Measurements from ENCODE around the gene BTNL9.
"Not testable (repeated sequence)": the region's sequence is repeated elsewhere in the genome, so short reads cannot be mapped to it uniquely, and the experiment has no call there.

The BTNL9 gene

GRCh38 chr5:181044662-181045305, 4.7 kb downstream of the BTNL9 start:
- Histone ChIP-seq H3K4me3 (ENCODE audit: low read length) (peak overlapping the region; percentile 60), H3K27ac (ENCODE audit: low read depth, low read length) (peak overlapping the region; percentile 60), H3F3A (ENCODE audit: control insufficient read depth, insufficient read depth) (peaks cover 8% of the 10 kb centered on the region; the same call in 1 of the 2 replicates), H3K79me2 (ENCODE audit: control insufficient read depth, low read length) (no peaks in the 10 kb centered on the region; the same call in 1 of the 2 replicates), H3K4me2 (ENCODE audit: low read length) (peak overlapping the region; percentile 80), H3K27me3 (ENCODE audit: control insufficient read depth, low read length) (peaks cover 8% of the 10 kb centered on the region), H3K36me3 (ENCODE audit: control insufficient read depth, low read length) (peaks cover under 1% of the 10 kb centered on the region; the same call in 1 of the 2 replicates), H4K20me1 (ENCODE audit: control insufficient read depth, insufficient read depth, low read depth, low read length) (no peaks in the 10 kb centered on the region), H3K4me1 (ENCODE audit: control insufficient read depth, low read length) (peaks cover 58% of the 10 kb centered on the region), H3K9me3 (ENCODE audit: control insufficient read depth, insufficient read depth, low read length) (no peaks in the 10 kb centered on the region), H3K9me2 (replicated peaks; ENCODE audit: control insufficient read depth, low read length) (no peaks in the 10 kb centered on the region)
- TF ChIP-seq CTCF (IDR thresholded peaks at IDR 0.05; ENCODE audit: low read depth, low read length, poor library complexity, severe bottlenecking) (no peak), EZH2phosphoT487 (IDR thresholded peaks at IDR 0.05; ENCODE audit: borderline replicate concordance, low read length) (no peak)

GRCh38 chr5:181045316-181045715, 5.2 kb downstream of the BTNL9 start:
- Histone ChIP-seq H3K79me2 (ENCODE audit: control insufficient read depth, low read length) (peaks cover 4% of the 10 kb centered on the region; the same call in 1 of the 2 replicates), H3K4me1 (ENCODE audit: control insufficient read depth, low read length) (peaks cover 64% of the 10 kb centered on the region), H3K9me2 (replicated peaks; ENCODE audit: control insufficient read depth, low read length) (no peaks in the 10 kb centered on the region), H3K9me3 (ENCODE audit: control insufficient read depth, insufficient read depth, low read length) (no peaks in the 10 kb centered on the region), H3K4me2 (ENCODE audit: low read length) (peak overlapping the region; percentile 80), H3F3A (ENCODE audit: control insufficient read depth, insufficient read depth) (peaks cover 8% of the 10 kb centered on the region; the same call in 1 of the 2 replicates), H4K20me1 (ENCODE audit: control insufficient read depth, insufficient read depth, low read depth, low read length) (no peaks in the 10 kb centered on the region), H3K27ac (ENCODE audit: low read depth, low read length) (peak overlapping the region; percentile 60), H3K36me3 (ENCODE audit: control insufficient read depth, low read length) (peaks cover 5% of the 10 kb centered on the region), H3K4me3 (ENCODE audit: low read length) (peak overlapping the region; percentile 60), H3K27me3 (ENCODE audit: control insufficient read depth, low read length) (peaks cover 8% of the 10 kb centered on the region)
- TF ChIP-seq CTCF (IDR thresholded peaks at IDR 0.05; ENCODE audit: low read depth, low read length, poor library complexity, severe bottlenecking), result peak; percentile 65
- TF ChIP-seq EZH2phosphoT487 (IDR thresholded peaks at IDR 0.05; ENCODE audit: borderline replicate concordance, low read length), result no peak

DNA sequence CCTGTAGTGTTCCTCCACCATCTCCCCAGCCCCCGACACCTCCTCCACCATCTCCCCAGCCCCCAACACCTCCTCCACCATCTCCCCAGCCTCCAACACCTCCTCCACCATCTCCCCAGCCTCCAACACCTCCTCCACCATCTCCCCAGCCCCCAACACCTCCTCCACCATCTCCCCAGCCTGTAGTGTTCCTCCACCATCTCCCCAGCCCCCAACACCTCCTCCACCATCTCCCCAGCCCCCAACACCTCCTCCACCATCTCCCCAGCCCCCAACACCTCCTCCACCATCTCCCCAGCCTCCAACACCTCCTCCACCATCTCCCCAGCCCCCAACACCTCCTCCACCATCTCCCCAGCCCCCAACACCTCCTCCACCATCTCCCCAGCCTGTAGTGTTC, 5.8 kb downstream of the BTNL9 start:
- not testable (repeated sequence) for H3K79me2 ChIP-seq (ENCODE audit: control insufficient read depth, low read length); H4K20me1 ChIP-seq (ENCODE audit: control insufficient read depth, insufficient read depth, low read depth, low read length); H3K27me3 ChIP-seq (ENCODE audit: control insufficient read depth, low read length); H3K9me3 ChIP-seq (ENCODE audit: control insufficient read depth, insufficient read depth, low read length); H3K36me3 ChIP-seq (ENCODE audit: control insufficient read depth, low read length); H3K9me2 ChIP-seq (replicated peaks; ENCODE audit: control insufficient read depth, low read length)
- peak overlapping the region; percentile 80 for H3K4me2 ChIP-seq (ENCODE audit: low read length)
- H3K4me3 ChIP-seq (ENCODE audit: low read length), result peak overlapping the region; percentile 60
- peaks cover 69% of the 10 kb centered on the region for H3K4me1 ChIP-seq (ENCODE audit: control insufficient read depth, low read length)
- H3K27ac ChIP-seq (ENCODE audit: low read depth, low read length), result peak overlapping the region; percentile 60
- H3F3A ChIP-seq (ENCODE audit: control insufficient read depth, insufficient read depth), result peaks cover 11% of the 10 kb centered on the region

- H3K27me3 ChIP-seq (ENCODE audit: control insufficient read depth, low read length), result peaks cover 2% of the 10 kb centered on the region
- peak overlapping the region; percentile 10; the same call in 1 of the 2 replicates for H3K27ac ChIP-seq (ENCODE audit: low read depth, low read length)
- no peaks in the 10 kb centered on the region for H3K9me3 ChIP-seq (ENCODE audit: control insufficient read depth, insufficient read depth, low read length)
- peak overlapping the region; percentile 52 for H3K4me2 ChIP-seq (ENCODE audit: low read length)
- no peaks in the 10 kb centered on the region for H3K9me2 ChIP-seq (replicated peaks; ENCODE audit: control insufficient read depth, low read length)
- peaks cover 81% of the 10 kb centered on the region for H3K4me1 ChIP-seq (ENCODE audit: control insufficient read depth, low read length)
- H3K79me2 ChIP-seq (ENCODE audit: control insufficient read depth, low read length), result peaks cover 7% of the 10 kb centered on the region; the same call in 1 of the 2 replicates
- no peak for TF ChIP-seq CTCF (IDR thresholded peaks at IDR 0.05; ENCODE audit: low read depth, low read length, poor library complexity, severe bottlenecking)
- TF ChIP-seq EZH2phosphoT487 (IDR thresholded peaks at IDR 0.05; ENCODE audit: borderline replicate concordance, low read length), result no peak
- H3K36me3 ChIP-seq (ENCODE audit: control insufficient read depth, low read length), result peaks cover 8% of the 10 kb centered on the region
- H3K4me3 ChIP-seq (ENCODE audit: low read length), result peak overlapping the region; percentile 39
- no peaks in the 10 kb centered on the region for H4K20me1 ChIP-seq (ENCODE audit: control insufficient read depth, insufficient read depth, low read depth, low read length)
- H3F3A ChIP-seq (ENCODE audit: control insufficient read depth, insufficient read depth), result peaks cover 21% of the 10 kb centered on the region
These were observed 7.2 kb downstream of the BTNL9 start for GRCh38 chr5:181047288-181047687.

Measured in DOHH2 (cell line).